K562 (cell line): Measurements from ENCODE around the gene ICA1. TPM values are rescaled to one million over a fixed set of nuclear protein-coding genes. Genes with fewer than 3 reads are reported as not detected.

Experiments
- ATAC-seq: fragments of 200-7000 bp; cut with Tn5 transposase; 3 replicates; pipeline ENCODE4 v1.9.1; 2020; ENCODE audit warnings: moderate library complexity
- BruUV-seq: library from RNA; stranded (reverse); fragments of 400-500 nt; replicated peaks from 2 replicates; lab custom pipeline; 2021; lab: Mats Ljungman, UMichigan
- CTCF ChIA-PET: fragments of 300-600 bp; formaldehyde crosslinking; extraction: SDS; loops from one replicate; lab custom pipeline; 2021; ENCODE audit warnings: low intra/inter-chr PET ratio; lab: Yijun Ruan, JAX
- POLR2A ChIA-PET: fragments of 300-600, 350-650 bp; sonication (Branson Sonifier 250); formaldehyde crosslinking; extraction: SDS; loops from one replicate; lab custom pipeline; 2021; ENCODE audit warnings: antibody characterized with exemption, inconsistent platforms; lab: Yijun Ruan, JAX
- DNase-seq, 4 experiments: peaks; one replicate each; pipeline versions ENCODE4 v3.0.0 to v3.0.0-alpha.2; 2011 to 2018; ENCODE audit warnings: low spot score in 3 of 4, mixed read lengths in 3 of 4; ENCODE audit errors: extremely low read depth in 1 of 4
- FAIRE-seq: peaks from 2 replicates; lab custom pipeline; 2011; peaks lifted over from hg19 to GRCh38; lab: Jason Lieb, UNC
- H2AFZ ChIP-seq: 2 replicates; pipeline ENCODE4 v1.6.0; 2011; ENCODE audit warnings: low read depth, low read length, control low read depth, inconsistent platforms
- H3K27ac ChIP-seq: fragments of 200-600 bp; 3 replicates; pipeline ENCODE4 v1.8.0; 2011; ENCODE audit warnings: low read depth, mild to moderate bottlenecking, control low read depth, inconsistent platforms, low read length, moderate library complexity, mixed read lengths; ENCODE audit errors: extremely low read depth
- H3K27me3 ChIP-seq, 2 experiments: fragments of 300-600 bp in 1 of 2; 2 replicates in 1 of 2; 3 replicates in 1 of 2; pipeline versions ENCODE4 v1.6.0 to v1.8.0; 2011; ENCODE audit warnings: inconsistent platforms in 2 of 2, low read length in 2 of 2, mild to moderate bottlenecking in 1 of 2, mixed read lengths in 1 of 2, moderate library complexity in 1 of 2; ENCODE audit not compliant: control insufficient read depth in 2 of 2, insufficient read depth in 2 of 2
- H3K36me3 ChIP-seq: fragments of 300-600 bp; 3 replicates; pipeline ENCODE4 v1.8.0; 2011; ENCODE audit warnings: mild to moderate bottlenecking, low read length, inconsistent platforms; ENCODE audit not compliant: control insufficient read depth, insufficient read depth
- H3K4me1 ChIP-seq, 2 experiments: fragments of 200-600 bp in 1 of 2; replicated peaks in 1 of 2; 2 replicates in 1 of 2; 3 replicates in 1 of 2; pipeline versions ENCODE4 v1.5.1 to v1.8.0; 2011; ENCODE audit warnings: inconsistent platforms in 2 of 2, low read length in 2 of 2, mild to moderate bottlenecking in 1 of 2, mixed read lengths in 1 of 2, moderate library complexity in 1 of 2; ENCODE audit not compliant: control insufficient read depth in 2 of 2, insufficient read depth in 2 of 2
- H3K4me2 ChIP-seq: 2 replicates; pipeline ENCODE4 v1.6.1; 2011; ENCODE audit warnings: low read length, control low read depth, inconsistent platforms, mixed read lengths; ENCODE audit not compliant: insufficient read depth
- H3K4me3 ChIP-seq: fragments of 200-600 bp; sonication (generic), shearing (Covaris generic); 2 replicates; pipeline ENCODE4 v1.5.1; 2016; ENCODE audit warnings: control low read depth, inconsistent platforms
- H3K79me2 ChIP-seq: fragments of 200-600 bp; 3 replicates; pipeline ENCODE4 v1.8.0; 2011; ENCODE audit warnings: low read length, inconsistent platforms; ENCODE audit not compliant: control insufficient read depth, insufficient read depth
- H3K9ac ChIP-seq, 2 experiments: 2 replicates each; pipeline versions ENCODE4 v1.6.0 to v1.6.1; 2011; ENCODE audit warnings: low read depth in 2 of 2, low read length in 2 of 2, control low read depth in 1 of 2, inconsistent platforms in 1 of 2, mild to moderate bottlenecking in 1 of 2, mixed read lengths in 1 of 2; ENCODE audit not compliant: insufficient read depth in 1 of 2
- H3K9me1 ChIP-seq: one replicate; pipeline ENCODE4 v1.6.0; 2011; ENCODE audit warnings: inconsistent platforms, mild to moderate bottlenecking, low read length, moderate library complexity; ENCODE audit not compliant: control insufficient read depth, insufficient read depth
- H3K9me3 ChIP-seq: replicated peaks from 2 replicates; pipeline ENCODE4 v1.5.1; 2011; ENCODE audit warnings: low read depth, low read length, inconsistent platforms; ENCODE audit not compliant: control insufficient read depth, insufficient read depth
- H4K20me1 ChIP-seq: replicated peaks from 2 replicates; pipeline ENCODE4 v1.6.1; 2011; ENCODE audit warnings: low read length, inconsistent platforms, mixed read lengths; ENCODE audit not compliant: control insufficient read depth, insufficient read depth
- COPS2 ChIP-seq: fragments of 450-650 bp; conservative IDR thresholded peaks from 2 replicates; pipeline ENCODE4 v1.6.1; 2016; ENCODE audit warnings: mild to moderate bottlenecking, moderate library complexity
- NR2C1 ChIP-seq, 2 experiments: fragments of 450-650 bp; IDR thresholded peaks; 2 replicates each; pipeline ENCODE4 v1.6.1; 2017; ENCODE audit warnings: mild to moderate bottlenecking in 2 of 2, antibody characterized with exemption in 1 of 2, inconsistent platforms in 1 of 2, missing compliant biosample characterization in 1 of 2, missing genetic modification characterization in 1 of 2
- NR2C2 ChIP-seq, 2 experiments: fragments of 200-800 bp in 1 of 2; sonication (Bioruptor generic) in 1 of 2; sonication (generic) in 1 of 2; formaldehyde crosslinking in 1 of 2; IDR thresholded peaks; 2 replicates each; pipeline versions ENCODE4 v1.6.1 to v1.8.0; 2016 to 2022; ENCODE audit warnings: mild to moderate bottlenecking in 1 of 2, missing compliant biosample characterization in 1 of 2, missing genetic modification characterization in 1 of 2, missing genetic modification reagents in 1 of 2
- TEAD1 ChIP-seq, 2 experiments: fragments of 450-650 bp in 1 of 2; sonication (generic) in 1 of 2; formaldehyde crosslinking; IDR thresholded peaks; 2 replicates each; pipeline versions ENCODE4 v1.4.0 to v1.8.0; 2020 to 2022; ENCODE audit warnings: mild to moderate bottlenecking in 2 of 2, missing genetic modification reagents in 1 of 2
- TEAD2 ChIP-seq: fragments of 450-650 bp; IDR thresholded peaks from 2 replicates; pipeline ENCODE4 v1.6.1; 2016; ENCODE audit warnings: missing genetic modification characterization, control low read depth, missing compliant biosample characterization
- ZNF778 ChIP-seq: fragments of 450-650 bp; formaldehyde crosslinking; IDR thresholded peaks from 2 replicates; pipeline ENCODE4 v1.4.0; 2020; ENCODE audit warnings: mild to moderate bottlenecking, moderate library complexity
- WGBS: fragments of 100-300 bp; shearing (Covaris generic); methylation state at CpG from one replicate; pipeline ENCODE4 v1.1.6; 2016; ENCODE audit warnings: low coverage, mixed read lengths; ENCODE audit not compliant: insufficient coverage; ENCODE audit errors: missing lambda C conversion rate; 5-methylcytosine and 5-hydroxymethylcytosine counted together
- in situ Hi-C: fragments of 300-500 bp; cut with MboI; formaldehyde crosslinking; loops from 4 replicates; pipeline ENCODE4 v1.15.0; 2018; ENCODE audit warnings: inconsistent platforms, mixed read lengths
- intact Hi-C: fragments of 100-400 bp; cut with micrococcal nuclease; formaldehyde crosslinking; loops from 2 replicates; pipeline ENCODE4 v1.14.2; 2022
- polyA plus RNA-seq, 8 experiments: library from polyadenylated mRNA; depleted of rRNA in 4 of 8; stranded (reverse) in 5 of 8; unstranded in 3 of 8; fragments of >200 nt; fragmentation: Nextera tagmentation in 2 of 8; fragmentation: Illumina TruSeq in 1 of 8; extraction: Ambion mirVana in 2 of 8; extraction: Trizol in 1 of 8; gene quantifications; 2 replicates each; pipeline versions ENCODE4 v1.2.1 to v1.2.3, GENCODE V29; 2011 to 2014; ENCODE audit warnings: inconsistent platforms in 1 of 8, missing spikeins in 1 of 8
- total RNA-seq, 7 experiments: library from RNA; depleted of rRNA in 6 of 7; stranded (reverse); fragments of >200 nt in 6 of 7; fragmentation: Illumina TruSeq in 2 of 7; extraction: Trizol in 2 of 7; gene quantifications; 2 replicates each; pipeline versions ENCODE4 v1.2.1 to v1.2.3, GENCODE V29; 2011 to 2021; ENCODE audit warnings: low replicate concordance in 1 of 7

ICA1 gene
- total and polyA plus RNA-seq, 9 of the 15 experiments (the other 6 are each of a cell fraction or from before 2014, with no cell fraction given), result 7.1 to 22.3 (median 16.4) TPM

DNA sequence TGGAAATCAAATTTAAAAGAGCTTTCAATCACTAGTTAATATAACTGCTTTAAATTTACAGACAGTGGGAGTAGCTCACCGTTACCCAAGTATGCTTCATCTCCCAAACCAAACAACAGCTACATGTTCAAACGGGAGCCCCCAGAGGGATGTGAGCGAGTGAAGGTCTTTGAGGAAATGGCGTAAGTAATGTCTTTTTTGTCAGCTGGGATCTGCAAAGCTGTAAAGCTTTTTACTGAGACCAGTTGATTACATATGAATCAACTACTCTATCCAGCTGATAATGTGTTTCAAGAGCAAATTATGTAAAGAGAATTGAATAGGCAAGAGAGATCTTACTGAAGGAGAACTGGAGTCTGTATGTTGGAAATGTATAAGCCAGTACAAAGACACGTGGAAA, 177.1 kb downstream of the ICA1 start:
- no peak overlapping the region for H3K27ac ChIP-seq
- no peak overlapping the region for H3K4me3 ChIP-seq
- no peaks in the 10 kb centered on the region for H3K9me3 ChIP-seq
- no peak overlapping the region for H3K4me2 ChIP-seq
- CTCF ChIA-PET, result no interaction called here
- no peaks in the 10 kb centered on the region for H3K79me2 ChIP-seq
- TF ChIP-seq ZNF778 (CRISPR knock-in tag), result no peak
- TF ChIP-seq TEAD2 (tag), result no peak
- TF ChIP-seq COPS2, result no peak
- no peak for TF ChIP-seq NR2C1 (IDR thresholded peaks at IDR 0.05)
- TF ChIP-seq NR2C1 (tag; IDR thresholded peaks at IDR 0.05), result no peak
- no peak for TF ChIP-seq NR2C2 (CRISPR knock-in tag; IDR thresholded peaks at IDR 0.05)
- no peak for TF ChIP-seq NR2C2 (tag; IDR thresholded peaks at IDR 0.05)
- no peak for TF ChIP-seq TEAD1 (CRISPR knock-in tag; IDR thresholded peaks at IDR 0.05)
- no peak overlapping the region for H3K9ac ChIP-seq
- H2AFZ ChIP-seq, result no peak overlapping the region
- POLR2A ChIA-PET, result interaction anchor here (0.7 to 1.9 kb wide), 7 partner anchors 10 to 59 kb away, joined by 3 to 7 read pairs (median 4); no protein-coding TSS in a partner anchor
- no peaks in the 10 kb centered on the region for H3K27me3 ChIP-seq
- WGBS, result 64% methylated on average over 5 of the region's 5 CpGs
- no peaks in the 10 kb centered on the region for H4K20me1 ChIP-seq
- 0 out of 3 replicates have a peak, but pooled peaks cover 6% of the 10 kb centered on the region for H3K36me3 ChIP-seq
- no peaks in the 10 kb centered on the region for H3K9me1 ChIP-seq
- ATAC-seq (no peak), FAIRE-seq (no peak), DNase-seq (no peak)
- in situ Hi-C loops (no loop called here), intact Hi-C loops (no loop called here)
- H3K4me1 ChIP-seq, result no peaks in the 10 kb centered on the region
- BruUV-seq, result no TSS peak
